Sigmoid colon (tissue), 4 donors: ENCODE results near the gene E2F7.

Experiments
- CTCF ChIP-seq, 4 experiments: fragments of 450-650 bp in 3 of 4; fragments of 200-600 bp in 1 of 4; IDR thresholded peaks; one replicate each; pipeline ENCODE4 v1.5.1; 2016 to 2019; ENCODE audit warnings: antibody characterized with exemption in 4 of 4, mild to moderate bottlenecking in 3 of 4, moderate library complexity in 2 of 4
- EP300 ChIP-seq, 4 donors: sonication (generic); formaldehyde crosslinking; IDR thresholded peaks; one replicate each; pipeline ENCODE4 v1.6.1; 2017; ENCODE audit warnings: antibody characterized with exemption in 4 of 4
- POLR2AphosphoS5 ChIP-seq, 4 donors: sonication (generic); formaldehyde crosslinking; IDR thresholded peaks; one replicate each; pipeline ENCODE4 v1.6.1; 2017; ENCODE audit warnings: antibody characterized with exemption in 4 of 4

DNA sequence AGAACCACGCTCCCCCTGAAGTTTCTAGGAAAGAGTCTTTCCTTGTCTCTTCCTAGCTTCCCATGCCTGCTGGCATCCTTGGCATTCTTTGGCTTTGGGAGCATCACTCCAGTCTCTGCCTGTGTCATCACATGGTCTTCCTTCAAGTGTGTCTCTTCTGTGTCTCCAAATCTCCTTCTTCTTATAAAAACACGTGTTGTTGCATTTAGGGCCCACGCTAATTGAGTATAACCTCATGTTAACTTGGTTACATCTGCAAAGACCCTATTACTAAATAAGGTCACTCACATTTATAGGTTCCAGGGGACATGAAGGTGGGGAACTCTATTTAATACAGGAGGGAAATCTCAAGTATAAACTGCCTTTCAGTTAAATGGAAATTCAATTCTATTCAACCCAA lies 63.0 kb downstream of the E2F7 start:
- TF ChIP-seq CTCF (IDR thresholded peaks at IDR 0.05): no peak
- no peak for TF ChIP-seq POLR2AphosphoS5 (IDR thresholded peaks at IDR 0.05)
- no peak for TF ChIP-seq EP300 (IDR thresholded peaks at IDR 0.05)
